Tibial nerve (tissue), 4 donors: Measurements from ENCODE around the gene KSR1. TPM values are rescaled to one million over a fixed set of nuclear protein-coding genes. Genes with fewer than 3 reads are reported as not detected.

ENCODE experiments used
- DNase-seq, 2 donors: peaks; one replicate each; pipeline ENCODE4 v3.0.0-alpha.2; 2019; ENCODE audit warnings: low spot score in 2 of 2
- H3K27ac ChIP-seq, 4 donors: fragments of 200-600 bp; sonication (generic) in 3 of 4; one replicate each; pipeline ENCODE4 v1.5.1; 2017 to 2019; ENCODE audit warnings: mild to moderate bottlenecking in 1 of 4
- H3K27me3 ChIP-seq, 2 donors: fragments of 200-600 bp; sonication (generic) in 1 of 2; one replicate each; pipeline versions ENCODE4 v1.5.1 to v1.6.0; 2017 to 2019
- H3K36me3 ChIP-seq, 3 donors: fragments of 200-600 bp; sonication (generic); one replicate each; pipeline ENCODE4 v1.5.1; 2018 to 2019
- H3K4me1 ChIP-seq, 4 donors: fragments of 200-600 bp; sonication (generic) in 3 of 4; one replicate each; pipeline ENCODE4 v1.5.1; 2017 to 2019
- H3K4me3 ChIP-seq, 4 donors: fragments of 200-600 bp; sonication (generic) in 3 of 4; one replicate each; pipeline ENCODE4 v1.5.1; 2017 to 2019; ENCODE audit warnings: mild to moderate bottlenecking in 1 of 4, moderate library complexity in 1 of 4
- H3K9me3 ChIP-seq, 4 donors: fragments of 200-600 bp; sonication (generic) in 3 of 4; one replicate each; pipeline ENCODE4 v1.5.1; 2017 to 2019
- EP300 ChIP-seq, 2 donors: sonication (generic); formaldehyde crosslinking; IDR thresholded peaks; one replicate each; pipeline ENCODE4 v1.6.1; 2017; ENCODE audit warnings: antibody characterized with exemption in 2 of 2, mild to moderate bottlenecking in 1 of 2
- POLR2A ChIP-seq, 2 donors: fragments of 450-650 bp; IDR thresholded peaks; one replicate each; pipeline ENCODE4 v1.6.1; 2017; ENCODE audit warnings: antibody characterized with exemption in 2 of 2, mild to moderate bottlenecking in 2 of 2, moderate library complexity in 2 of 2
- WGBS, 2 donors: methylation state at CpG; one replicate each; pipeline ENCODE4 v1.1.5; 2018; 5-methylcytosine and 5-hydroxymethylcytosine counted together
- total RNA-seq, 4 donors: library from RNA; depleted of rRNA; stranded (reverse); fragments of >200 nt; gene quantifications; one replicate each; pipeline ENCODE4 v1.1.0, GENCODE V29; 2016
- TF ChIP-seq, protein P1 (sequence below), 5 experiments: fragments of 200-600 bp in 3 of 5; fragments of 450-650 bp in 2 of 5; sonication (generic) in 3 of 5; IDR thresholded peaks; one replicate each; pipeline ENCODE4 v1.5.1; 2016 to 2019; ENCODE audit warnings: antibody characterized with exemption in 5 of 5, mild to moderate bottlenecking in 3 of 5, moderate library complexity in 2 of 5

The KSR1 gene
- total RNA-seq, 4 donors from 2014 or later, result 45.1 to 110 (median 54.2) TPM

DNA sequence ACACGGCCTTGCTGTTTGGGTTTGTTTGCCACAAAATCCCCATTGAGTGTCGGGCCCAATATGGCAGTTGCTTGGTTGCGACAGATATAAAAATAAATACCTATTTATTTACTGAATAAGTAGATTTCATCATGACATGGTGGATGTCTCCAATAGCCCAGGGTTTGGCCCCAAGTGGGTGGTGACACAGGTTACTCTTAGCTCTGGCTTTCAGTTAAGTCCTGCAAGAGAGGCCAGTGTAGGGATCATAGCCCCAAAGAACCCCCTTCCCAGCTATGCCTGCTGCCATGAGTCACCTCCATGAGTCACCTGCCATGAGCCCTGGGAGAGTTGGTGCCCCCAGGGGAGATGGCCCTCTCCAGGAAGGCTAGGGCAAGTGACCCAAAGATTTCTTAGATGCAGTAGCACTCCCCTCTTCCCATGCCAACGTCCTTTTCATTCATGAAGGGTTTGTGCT, 96.1 kb downstream of the KSR1 start:
- H3K4me1 ChIP-seq, result peaks cover 0 to 40% (median 6%) of the 10 kb centered on the region in 4 donors
- no peaks in the 10 kb centered on the region for H3K27me3 ChIP-seq
- H3K27ac ChIP-seq, result no peak overlapping the region
- H3K9me3 ChIP-seq, result no peaks in the 10 kb centered on the region
- no peak overlapping the region for H3K4me3 ChIP-seq
- peaks cover 0 to 14% (median 0%) of the 10 kb centered on the region in 3 donors for H3K36me3 ChIP-seq
- DNase-seq, result no peak
- TF ChIP-seq EP300 (IDR thresholded peaks at IDR 0.05) (no peak), POLR2A (IDR thresholded peaks at IDR 0.05) (no peak)
- TF ChIP-seq, protein P1, sequence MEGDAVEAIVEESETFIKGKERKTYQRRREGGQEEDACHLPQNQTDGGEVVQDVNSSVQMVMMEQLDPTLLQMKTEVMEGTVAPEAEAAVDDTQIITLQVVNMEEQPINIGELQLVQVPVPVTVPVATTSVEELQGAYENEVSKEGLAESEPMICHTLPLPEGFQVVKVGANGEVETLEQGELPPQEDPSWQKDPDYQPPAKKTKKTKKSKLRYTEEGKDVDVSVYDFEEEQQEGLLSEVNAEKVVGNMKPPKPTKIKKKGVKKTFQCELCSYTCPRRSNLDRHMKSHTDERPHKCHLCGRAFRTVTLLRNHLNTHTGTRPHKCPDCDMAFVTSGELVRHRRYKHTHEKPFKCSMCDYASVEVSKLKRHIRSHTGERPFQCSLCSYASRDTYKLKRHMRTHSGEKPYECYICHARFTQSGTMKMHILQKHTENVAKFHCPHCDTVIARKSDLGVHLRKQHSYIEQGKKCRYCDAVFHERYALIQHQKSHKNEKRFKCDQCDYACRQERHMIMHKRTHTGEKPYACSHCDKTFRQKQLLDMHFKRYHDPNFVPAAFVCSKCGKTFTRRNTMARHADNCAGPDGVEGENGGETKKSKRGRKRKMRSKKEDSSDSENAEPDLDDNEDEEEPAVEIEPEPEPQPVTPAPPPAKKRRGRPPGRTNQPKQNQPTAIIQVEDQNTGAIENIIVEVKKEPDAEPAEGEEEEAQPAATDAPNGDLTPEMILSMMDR (IDR thresholded peaks at IDR 0.05), result no peak
- 79 to 81% methylated on average over 4 of the region's 4 CpGs for WGBS, 2 donors

DNA sequence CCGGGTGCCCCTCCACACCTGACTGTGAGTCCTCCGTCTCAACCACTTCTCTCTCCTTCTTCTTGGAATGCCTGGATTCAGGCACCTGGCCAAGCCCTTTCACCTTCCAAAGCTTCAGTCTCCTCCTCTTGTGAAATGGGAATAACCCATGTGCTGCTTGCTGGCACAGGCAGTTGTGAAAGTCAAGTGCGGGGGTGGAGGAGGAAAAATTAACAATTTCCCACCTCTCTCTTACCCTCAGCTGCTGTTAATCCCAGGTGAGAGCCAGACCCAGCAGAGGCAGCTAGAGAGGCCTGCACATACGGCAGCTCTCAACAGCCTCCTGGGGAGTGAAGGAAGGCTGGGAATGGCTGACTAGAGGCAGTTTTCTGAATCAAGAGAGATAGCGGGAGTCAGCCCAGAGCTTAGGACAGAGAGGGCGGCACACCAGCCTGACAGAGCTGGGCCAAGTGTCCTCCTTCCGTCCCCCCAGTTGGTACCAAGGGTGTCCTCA, 96.8 kb downstream of the KSR1 start:
- H3K27ac ChIP-seq, result no peak overlapping the region
- H3K36me3 ChIP-seq, result peaks cover 0 to 14% (median 0%) of the 10 kb centered on the region in 3 donors
- 64 to 80% methylated on average over 7 of the region's 7 CpGs for WGBS, 2 donors
- no peak for TF ChIP-seq EP300 (IDR thresholded peaks at IDR 0.05)
- peaks cover 0 to 40% (median 6%) of the 10 kb centered on the region in 4 donors for H3K4me1 ChIP-seq
- H3K27me3 ChIP-seq, result no peaks in the 10 kb centered on the region
- no peak overlapping the region for H3K4me3 ChIP-seq
- H3K9me3 ChIP-seq, result no peaks in the 10 kb centered on the region
- DNase-seq, result peak in 1 of 2 donors; percentile 24

DNA sequence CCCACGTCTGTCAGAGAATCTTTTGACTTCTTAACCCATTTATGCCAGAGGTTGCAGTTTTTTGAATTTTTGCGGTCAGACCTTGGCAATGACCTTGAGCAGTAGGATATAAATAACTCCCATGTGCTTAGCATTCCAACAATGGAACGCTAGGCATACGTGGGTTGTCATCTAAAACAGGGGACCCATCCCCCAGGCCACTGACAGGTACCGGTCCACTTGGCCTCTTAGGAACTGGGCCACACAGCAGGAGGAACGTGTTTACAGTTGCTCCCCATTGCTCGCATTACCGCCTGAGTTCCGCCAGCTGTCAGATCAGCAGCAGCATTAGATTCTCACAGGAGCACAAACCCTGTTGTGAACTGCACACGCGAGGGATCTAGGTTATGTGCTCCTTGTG, 97.9 kb downstream of the KSR1 start:
- TF ChIP-seq, protein P1 (IDR thresholded peaks at IDR 0.05), result no peak
- TF ChIP-seq POLR2A (IDR thresholded peaks at IDR 0.05) (no peak), EP300 (IDR thresholded peaks at IDR 0.05) (no peak)
- Histone ChIP-seq H3K36me3 (peaks cover 0 to 14% (median 0%) of the 10 kb centered on the region in 3 donors), H3K9me3 (no peaks in the 10 kb centered on the region), H3K4me1 (peaks cover 0 to 44% (median 9%) of the 10 kb centered on the region in 4 donors), H3K27ac (no peak overlapping the region), H3K4me3 (no peak overlapping the region), H3K27me3 (no peaks in the 10 kb centered on the region)
- no peak for DNase-seq
- WGBS, 2 donors, result 68 to 78% methylated on average over 11 of the region's 11 CpGs

DNA sequence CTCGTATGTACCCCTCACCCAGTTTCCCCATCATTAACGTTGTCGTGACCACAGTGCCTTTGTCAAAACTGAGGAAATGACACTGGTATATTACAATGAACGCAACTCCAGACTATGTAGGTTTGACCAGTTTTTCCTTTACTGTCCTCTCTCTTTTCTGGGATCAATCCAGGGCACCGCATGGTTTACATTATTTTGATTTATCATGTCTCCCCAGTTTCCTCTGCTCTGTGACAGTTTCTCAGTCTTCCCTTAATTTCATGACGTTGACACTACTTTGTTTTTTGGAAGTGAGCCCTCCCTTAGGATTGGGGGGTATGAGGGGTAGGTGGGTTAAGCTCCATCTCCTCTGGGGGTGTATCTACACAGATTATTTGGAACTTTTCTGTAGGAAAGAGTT, 98.7 kb downstream of the KSR1 start:
- no peak for DNase-seq
- Histone ChIP-seq H3K27me3 (no peaks in the 10 kb centered on the region), H3K4me1 (peaks cover 0 to 44% (median 13%) of the 10 kb centered on the region in 4 donors), H3K9me3 (no peaks in the 10 kb centered on the region), H3K27ac (no peak overlapping the region), H3K36me3 (peaks cover 0 to 14% (median 0%) of the 10 kb centered on the region in 3 donors), H3K4me3 (no peak overlapping the region)
- no peak for TF ChIP-seq EP300 (IDR thresholded peaks at IDR 0.05)
- TF ChIP-seq POLR2A (IDR thresholded peaks at IDR 0.05), result no peak
- TF ChIP-seq, protein P1 (IDR thresholded peaks at IDR 0.05), result no peak
- 82 to 83% methylated on average over 6 of the region's 6 CpGs for WGBS, 2 donors

DNA sequence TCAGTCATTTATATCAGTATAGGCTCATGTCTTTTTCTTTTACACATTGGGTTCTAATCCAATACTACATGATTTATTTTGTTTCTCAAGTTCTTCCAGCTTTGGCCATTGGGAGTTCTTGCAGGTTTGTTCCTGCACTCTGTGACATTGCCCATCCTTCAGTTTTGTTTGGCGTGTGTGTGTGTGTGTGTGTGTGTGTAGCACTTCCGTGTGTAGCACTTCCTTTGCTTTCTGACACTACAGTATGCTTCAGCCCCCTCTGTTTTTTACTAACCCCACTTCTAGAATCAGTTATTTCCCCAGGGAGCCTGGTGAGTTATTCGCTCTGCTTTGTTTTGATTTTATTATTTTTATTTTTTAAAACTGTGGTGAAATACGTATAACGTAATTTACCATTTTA, 99.1 kb downstream of the KSR1 start:
- no peak for TF ChIP-seq POLR2A (IDR thresholded peaks at IDR 0.05)
- no peak for TF ChIP-seq EP300 (IDR thresholded peaks at IDR 0.05)
- TF ChIP-seq, protein P1 (IDR thresholded peaks at IDR 0.05), result no peak
- 64 to 72% methylated on average over 5 of the region's 5 CpGs for WGBS, 2 donors
- H3K4me3 ChIP-seq, result no peak overlapping the region
- H3K9me3 ChIP-seq, result no peaks in the 10 kb centered on the region
- no peak for DNase-seq
- H3K4me1 ChIP-seq, result peaks cover 0 to 46% (median 14%) of the 10 kb centered on the region in 4 donors
- H3K27ac ChIP-seq, result no peak overlapping the region
- H3K27me3 ChIP-seq, result no peaks in the 10 kb centered on the region
- H3K36me3 ChIP-seq, result peaks cover 0 to 14% (median 0%) of the 10 kb centered on the region in 3 donors
